GM23338 (cell line): Measurements from ENCODE around the gene NFIA. TPM values are rescaled to one million over a fixed set of nuclear protein-coding genes. Genes with fewer than 3 reads are reported as not detected.

Experiments used
- ATAC-seq: fragments of 200-7000 bp; cut with Tn5 transposase; 3 replicates; pipeline ENCODE4 v1.9.1; 2020
- DNase-seq: peaks from one replicate; pipeline ENCODE4 v3.0.0-alpha.2; 2015; ENCODE audit warnings: low spot score
- H2AFZ ChIP-seq: fragments of 200-600 bp; sonication (generic); 2 replicates; pipeline ENCODE4 v1.8.0; 2016; ENCODE audit warnings: antibody characterized with exemption, mild to moderate bottlenecking, moderate library complexity
- H3F3A ChIP-seq: fragments of 200-600 bp; sonication (generic); replicated peaks from 2 replicates; pipeline ENCODE4 v1.8.0; 2017; ENCODE audit warnings: antibody characterized with exemption, mixed run types, low read depth
- H3K27ac ChIP-seq: fragments of 200-600 bp; sonication (generic); 2 replicates; pipeline ENCODE4 v1.6.1; 2016; ENCODE audit warnings: low read depth
- H3K27me3 ChIP-seq: fragments of 200-600 bp; sonication (generic); 2 replicates; pipeline ENCODE4 v1.8.0; 2016; ENCODE audit warnings: mild to moderate bottlenecking, mixed run types, moderate library complexity; ENCODE audit not compliant: insufficient read depth
- H3K36me3 ChIP-seq: fragments of 200-600 bp; sonication (generic); 2 replicates; pipeline ENCODE4 v1.8.0; 2016; ENCODE audit warnings: mild to moderate bottlenecking; ENCODE audit not compliant: insufficient read depth
- H3K4me1 ChIP-seq: fragments of 200-600 bp; sonication (generic); 2 replicates; pipeline ENCODE4 v1.8.0; 2016; ENCODE audit warnings: mild to moderate bottlenecking, moderate library complexity; ENCODE audit not compliant: insufficient read depth
- H3K4me2 ChIP-seq: fragments of 200-600 bp; sonication (generic); 2 replicates; pipeline ENCODE4 v1.7.1; 2017; ENCODE audit warnings: mixed run types
- H3K4me3 ChIP-seq: fragments of 200-600 bp; sonication (generic); 2 replicates; pipeline ENCODE4 v1.6.1; 2016; ENCODE audit warnings: mixed run types
- H3K79me2 ChIP-seq: fragments of 200-600 bp; sonication (generic); replicated peaks from 2 replicates; pipeline ENCODE4 v1.8.0; 2017; ENCODE audit warnings: mild to moderate bottlenecking; ENCODE audit not compliant: insufficient read depth
- H3K9me2 ChIP-seq: fragments of 200-600 bp; sonication (generic); 2 replicates; pipeline ENCODE4 v1.8.0; 2017; ENCODE audit not compliant: insufficient read depth
- H4K20me1 ChIP-seq: fragments of 200-600 bp; sonication (generic); replicated peaks from 2 replicates; pipeline ENCODE4 v1.8.0; 2017; ENCODE audit warnings: mild to moderate bottlenecking; ENCODE audit not compliant: insufficient read depth
- H3K27ac Mint-ChIP-seq: 2 replicates; pipeline ENCODE4 v1.8.0; 2020; ENCODE audit warnings: inconsistent platforms, mild to moderate bottlenecking, moderate library complexity, mixed read lengths
- H3K27me3 Mint-ChIP-seq: 3 replicates; pipeline ENCODE4 v1.8.0; 2022; ENCODE audit warnings: low read depth, mild to moderate bottlenecking, moderate library complexity, mixed read lengths, inconsistent platforms; ENCODE audit not compliant: insufficient read depth, poor library complexity
- H3K36me3 Mint-ChIP-seq: 3 replicates; pipeline ENCODE4 v1.8.0; 2021; ENCODE audit warnings: low read depth, mild to moderate bottlenecking, inconsistent platforms, moderate library complexity, mixed read lengths
- H3K4me1 Mint-ChIP-seq: 3 replicates; pipeline ENCODE4 v1.8.0; 2020; ENCODE audit warnings: mild to moderate bottlenecking, inconsistent platforms, mixed read lengths
- H3K4me3 Mint-ChIP-seq: 3 replicates; pipeline ENCODE4 v1.8.0; 2021; ENCODE audit warnings: moderate library complexity, mild to moderate bottlenecking, inconsistent platforms, mixed read lengths
- H3K9me3 Mint-ChIP-seq: 3 replicates; pipeline ENCODE4 v1.8.0; 2020; ENCODE audit warnings: moderate library complexity, mild to moderate bottlenecking, inconsistent platforms, mixed read lengths
- CREB1 ChIP-seq: fragments of 250-450 bp; sonication (Bioruptor Pico); IDR thresholded peaks from 2 replicates; pipeline ENCODE4 v1.5.0; 2020; ENCODE audit warnings: low read depth, mild to moderate bottlenecking, moderate library complexity
- ETS1 ChIP-seq: IDR thresholded peaks from 2 replicates; pipeline ENCODE4 v1.6.1; 2016; ENCODE audit warnings: antibody characterized with exemption
- EZH2 ChIP-seq: fragments of 200-600 bp; sonication (generic); IDR thresholded peaks from one replicate; pipeline ENCODE4 v1.8.0; 2017; ENCODE audit warnings: antibody characterized with exemption, mild to moderate bottlenecking, low read depth; ENCODE audit not compliant: unreplicated experiment
- EZH2phosphoT487 ChIP-seq: fragments of 200-600 bp; sonication (generic); IDR thresholded peaks from one replicate; pipeline ENCODE4 v1.8.1; 2018; ENCODE audit warnings: antibody characterized with exemption; ENCODE audit not compliant: unreplicated experiment
- JUNB ChIP-seq: IDR thresholded peaks from one replicate; pipeline ENCODE4 v1.6.1; 2016; ENCODE audit warnings: antibody characterized with exemption; ENCODE audit not compliant: unreplicated experiment
- NANOG ChIP-seq: IDR thresholded peaks from 2 replicates; pipeline ENCODE4 v1.6.1; 2016; ENCODE audit warnings: antibody characterized with exemption, borderline replicate concordance
- POLR2AphosphoS5 ChIP-seq: IDR thresholded peaks from 2 replicates; pipeline ENCODE4 v1.6.1; 2016; ENCODE audit warnings: antibody characterized with exemption, low read depth
- REST ChIP-seq: IDR thresholded peaks from one replicate; pipeline ENCODE4 v1.6.1; 2018; ENCODE audit warnings: antibody characterized with exemption; ENCODE audit not compliant: unreplicated experiment
- STAT1 ChIP-seq: IDR thresholded peaks from one replicate; pipeline ENCODE4 v1.6.1; 2016; ENCODE audit warnings: antibody characterized with exemption; ENCODE audit not compliant: unreplicated experiment
- ZNF114 ChIP-seq: fragments of 250-450 bp; sonication (Bioruptor Pico); IDR thresholded peaks from 2 replicates; pipeline ENCODE4 v1.5.0; 2020; ENCODE audit warnings: mild to moderate bottlenecking, moderate library complexity
- ZNF331 ChIP-seq: fragments of 250-450 bp; sonication (Bioruptor Pico); IDR thresholded peaks from 2 replicates; pipeline ENCODE4 v1.5.0; 2020; ENCODE audit warnings: low read depth, mild to moderate bottlenecking, moderate library complexity
- polyA plus RNA-seq: library from polyadenylated mRNA; unstranded; fragments of >200 nt; fragmentation: Nextera tagmentation; extraction: Ambion mirVana; gene quantifications from 2 replicates; pipeline ENCODE4 v1.2.1, GENCODE V29; 2016
- total RNA-seq: library from RNA; depleted of rRNA; stranded (reverse); fragments of >200 nt; shearing (Covaris generic); gene quantifications from 2 replicates; pipeline ENCODE4 v1.2.3, GENCODE V29; 2014
- TF ChIP-seq, protein P1 (sequence below): fragments of 250-450 bp; sonication (Bioruptor Pico); IDR thresholded peaks from 2 replicates; pipeline ENCODE4 v1.5.0; 2020; ENCODE audit warnings: mild to moderate bottlenecking, moderate library complexity
- TF ChIP-seq, protein P2 (sequence below), 2 experiments: fragments of 200-600 bp in 1 of 2; sonication (generic) in 1 of 2; conservative IDR thresholded peaks; 2 replicates each; pipeline versions ENCODE4 v1.5.1 to v1.6.1; 2016 to 2017; ENCODE audit warnings: antibody characterized with exemption in 2 of 2, low read depth in 2 of 2, mild to moderate bottlenecking in 2 of 2, moderate library complexity in 1 of 2

The NFIA gene
- total and polyA plus RNA-seq, 2 experiments from 2014 or later: 0.97 to 2.3 TPM

DNA sequence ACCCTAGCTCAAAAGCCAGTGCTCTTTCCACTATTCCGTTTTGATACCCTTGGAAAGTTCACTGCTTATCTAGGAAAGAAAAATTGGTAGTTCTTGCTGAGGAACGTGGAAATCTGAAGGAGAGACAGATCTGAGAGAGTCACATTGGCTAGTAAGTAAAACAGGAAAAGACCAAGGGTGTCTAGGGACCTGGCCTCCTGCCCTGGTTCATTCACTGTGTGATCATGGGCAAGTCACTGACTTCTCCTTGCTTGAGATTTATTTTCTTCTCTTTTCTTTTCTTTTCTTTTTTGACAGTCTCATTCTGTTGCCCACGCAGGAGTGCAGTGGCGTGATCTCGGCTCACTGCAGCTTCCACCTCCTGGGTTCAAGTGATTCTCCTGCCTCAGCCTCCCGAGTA, 90.8 kb downstream of the NFIA start:
- H3K27me3 Mint-ChIP-seq: no peaks in the 10 kb centered on the region
- DNase-seq (no peak), ATAC-seq (no peak)
- H3K9me2 ChIP-seq: no peaks in the 10 kb centered on the region
- H3K27ac ChIP-seq: no peak overlapping the region
- H3K27me3 ChIP-seq: no peaks in the 10 kb centered on the region
- no peak overlapping the region for H3K4me3 Mint-ChIP-seq
- H3K36me3 Mint-ChIP-seq: no peaks in the 10 kb centered on the region
- H2AFZ ChIP-seq: no peak overlapping the region
- no peaks in the 10 kb centered on the region for H3K9me3 Mint-ChIP-seq
- TF ChIP-seq JUNB: no peak
- TF ChIP-seq CREB1 (CRISPR knock-in tag): no peak
- TF ChIP-seq, protein P1, sequence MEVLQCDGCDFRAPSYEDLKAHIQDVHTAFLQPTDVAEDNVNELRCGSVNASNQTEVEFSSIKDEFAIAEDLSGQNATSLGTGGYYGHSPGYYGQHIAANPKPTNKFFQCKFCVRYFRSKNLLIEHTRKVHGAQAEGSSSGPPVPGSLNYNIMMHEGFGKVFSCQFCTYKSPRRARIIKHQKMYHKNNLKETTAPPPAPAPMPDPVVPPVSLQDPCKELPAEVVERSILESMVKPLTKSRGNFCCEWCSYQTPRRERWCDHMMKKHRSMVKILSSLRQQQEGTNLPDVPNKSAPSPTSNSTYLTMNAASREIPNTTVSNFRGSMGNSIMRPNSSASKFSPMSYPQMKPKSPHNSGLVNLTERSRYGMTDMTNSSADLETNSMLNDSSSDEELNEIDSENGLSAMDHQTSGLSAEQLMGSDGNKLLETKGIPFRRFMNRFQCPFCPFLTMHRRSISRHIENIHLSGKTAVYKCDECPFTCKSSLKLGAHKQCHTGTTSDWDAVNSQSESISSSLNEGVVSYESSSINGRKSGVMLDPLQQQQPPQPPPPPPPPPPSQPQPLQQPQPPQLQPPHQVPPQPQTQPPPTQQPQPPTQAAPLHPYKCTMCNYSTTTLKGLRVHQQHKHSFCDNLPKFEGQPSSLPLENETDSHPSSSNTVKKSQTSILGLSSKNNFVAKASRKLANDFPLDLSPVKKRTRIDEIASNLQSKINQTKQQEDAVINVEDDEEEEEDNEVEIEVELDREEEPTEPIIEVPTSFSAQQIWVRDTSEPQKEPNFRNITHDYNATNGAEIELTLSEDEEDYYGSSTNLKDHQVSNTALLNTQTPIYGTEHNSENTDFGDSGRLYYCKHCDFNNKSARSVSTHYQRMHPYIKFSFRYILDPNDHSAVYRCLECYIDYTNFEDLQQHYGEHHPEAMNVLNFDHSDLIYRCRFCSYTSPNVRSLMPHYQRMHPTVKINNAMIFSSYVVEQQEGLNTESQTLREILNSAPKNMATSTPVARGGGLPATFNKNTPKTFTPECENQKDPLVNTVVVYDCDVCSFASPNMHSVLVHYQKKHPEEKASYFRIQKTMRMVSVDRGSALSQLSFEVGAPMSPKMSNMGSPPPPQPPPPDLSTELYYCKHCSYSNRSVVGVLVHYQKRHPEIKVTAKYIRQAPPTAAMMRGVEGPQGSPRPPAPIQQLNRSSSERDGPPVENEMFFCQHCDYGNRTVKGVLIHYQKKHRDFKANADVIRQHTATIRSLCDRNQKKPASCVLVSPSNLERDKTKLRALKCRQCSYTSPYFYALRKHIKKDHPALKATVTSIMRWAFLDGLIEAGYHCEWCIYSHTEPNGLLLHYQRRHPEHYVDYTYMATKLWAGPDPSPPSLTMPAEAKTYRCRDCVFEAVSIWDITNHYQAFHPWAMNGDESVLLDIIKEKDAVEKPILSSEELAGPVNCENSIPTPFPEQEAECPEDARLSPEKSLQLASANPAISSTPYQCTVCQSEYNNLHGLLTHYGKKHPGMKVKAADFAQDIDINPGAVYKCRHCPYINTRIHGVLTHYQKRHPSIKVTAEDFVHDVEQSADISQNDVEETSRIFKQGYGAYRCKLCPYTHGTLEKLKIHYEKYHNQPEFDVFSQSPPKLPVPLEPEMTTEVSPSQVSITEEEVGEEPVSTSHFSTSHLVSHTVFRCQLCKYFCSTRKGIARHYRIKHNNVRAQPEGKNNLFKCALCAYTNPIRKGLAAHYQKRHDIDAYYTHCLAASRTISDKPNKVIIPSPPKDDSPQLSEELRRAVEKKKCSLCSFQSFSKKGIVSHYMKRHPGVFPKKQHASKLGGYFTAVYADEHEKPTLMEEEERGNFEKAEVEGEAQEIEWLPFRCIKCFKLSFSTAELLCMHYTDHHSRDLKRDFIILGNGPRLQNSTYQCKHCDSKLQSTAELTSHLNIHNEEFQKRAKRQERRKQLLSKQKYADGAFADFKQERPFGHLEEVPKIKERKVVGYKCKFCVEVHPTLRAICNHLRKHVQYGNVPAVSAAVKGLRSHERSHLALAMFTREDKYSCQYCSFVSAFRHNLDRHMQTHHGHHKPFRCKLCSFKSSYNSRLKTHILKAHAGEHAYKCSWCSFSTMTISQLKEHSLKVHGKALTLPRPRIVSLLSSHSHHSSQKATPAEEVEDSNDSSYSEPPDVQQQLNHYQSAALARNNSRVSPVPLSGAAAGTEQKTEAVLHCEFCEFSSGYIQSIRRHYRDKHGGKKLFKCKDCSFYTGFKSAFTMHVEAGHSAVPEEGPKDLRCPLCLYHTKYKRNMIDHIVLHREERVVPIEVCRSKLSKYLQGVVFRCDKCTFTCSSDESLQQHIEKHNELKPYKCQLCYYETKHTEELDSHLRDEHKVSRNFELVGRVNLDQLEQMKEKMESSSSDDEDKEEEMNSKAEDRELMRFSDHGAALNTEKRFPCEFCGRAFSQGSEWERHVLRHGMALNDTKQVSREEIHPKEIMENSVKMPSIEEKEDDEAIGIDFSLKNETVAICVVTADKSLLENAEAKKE (CRISPR knock-in tag): no peak
- TF ChIP-seq, protein P2, sequence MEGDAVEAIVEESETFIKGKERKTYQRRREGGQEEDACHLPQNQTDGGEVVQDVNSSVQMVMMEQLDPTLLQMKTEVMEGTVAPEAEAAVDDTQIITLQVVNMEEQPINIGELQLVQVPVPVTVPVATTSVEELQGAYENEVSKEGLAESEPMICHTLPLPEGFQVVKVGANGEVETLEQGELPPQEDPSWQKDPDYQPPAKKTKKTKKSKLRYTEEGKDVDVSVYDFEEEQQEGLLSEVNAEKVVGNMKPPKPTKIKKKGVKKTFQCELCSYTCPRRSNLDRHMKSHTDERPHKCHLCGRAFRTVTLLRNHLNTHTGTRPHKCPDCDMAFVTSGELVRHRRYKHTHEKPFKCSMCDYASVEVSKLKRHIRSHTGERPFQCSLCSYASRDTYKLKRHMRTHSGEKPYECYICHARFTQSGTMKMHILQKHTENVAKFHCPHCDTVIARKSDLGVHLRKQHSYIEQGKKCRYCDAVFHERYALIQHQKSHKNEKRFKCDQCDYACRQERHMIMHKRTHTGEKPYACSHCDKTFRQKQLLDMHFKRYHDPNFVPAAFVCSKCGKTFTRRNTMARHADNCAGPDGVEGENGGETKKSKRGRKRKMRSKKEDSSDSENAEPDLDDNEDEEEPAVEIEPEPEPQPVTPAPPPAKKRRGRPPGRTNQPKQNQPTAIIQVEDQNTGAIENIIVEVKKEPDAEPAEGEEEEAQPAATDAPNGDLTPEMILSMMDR (conservative IDR thresholded peaks at IDR 0.05; ENCODE audit: low read depth in 2 of 2): no peak
- TF ChIP-seq ETS1: no peak
- TF ChIP-seq NANOG: no peak
- no peak for TF ChIP-seq POLR2AphosphoS5
- TF ChIP-seq STAT1: no peak
- no peak for TF ChIP-seq EZH2
- TF ChIP-seq ZNF114 (CRISPR knock-in tag): no peak
- no peak for TF ChIP-seq ZNF331
- TF ChIP-seq EZH2phosphoT487: no peak
- no peak for TF ChIP-seq REST
- no peaks in the 10 kb centered on the region for H3F3A ChIP-seq
- no peaks in the 10 kb centered on the region for H4K20me1 ChIP-seq
- no peaks in the 10 kb centered on the region for H3K79me2 ChIP-seq
- H3K27ac Mint-ChIP-seq: no peak overlapping the region
- H3K4me1 ChIP-seq: peaks cover 10% of the 10 kb centered on the region
- H3K4me2 ChIP-seq: no peak overlapping the region
- H3K36me3 ChIP-seq: no peaks in the 10 kb centered on the region
- H3K4me3 ChIP-seq: no peak overlapping the region
- peaks cover 24% of the 10 kb centered on the region for H3K4me1 Mint-ChIP-seq
